NCI-H1417 treated with DMSO at 0.1 percent for 48 hours (cell line): Measurements from ENCODE around the gene CDC14B.

Experiments used
- DNase-seq: peaks from one replicate; lab custom pipeline; 2025; lab: John Stamatoyannopoulos, UW

CDC14B gene

GRCh38 chr9:96502539-96503373, 116.9 kb downstream of the CDC14B start:
- DNase-seq: no peak

- no peak for DNase-seq
Observed at GRCh38 chr9:96501633-96502538, 117.8 kb downstream of the CDC14B start.

- DNase-seq: no peak
Observed at GRCh38 chr9:96500696-96501632, 118.7 kb downstream of the CDC14B start.

- DNase-seq: no peak
Observed at GRCh38 chr9:96499257-96499656, 120.4 kb downstream of the CDC14B start.

- DNase-seq: no peak
Observed at GRCh38 chr9:96498796-96499195, 120.8 kb downstream of the CDC14B start.

GRCh38 chr9:96497117-96497399, 122.6 kb downstream of the CDC14B start:
- DNase-seq: no peak

- DNase-seq: no peak
Observed at GRCh38 chr9:96496368-96497116, 123.1 kb downstream of the CDC14B start.

- DNase-seq: no peak
Observed at GRCh38 chr9:96495341-96495740, 124.3 kb downstream of the CDC14B start.

- DNase-seq: no peak
Observed at GRCh38 chr9:96494215-96494800, 125.3 kb downstream of the CDC14B start.

- DNase-seq: no peak
Observed at GRCh38 chr9:96493757-96494156, 125.9 kb downstream of the CDC14B start.

- no peak for DNase-seq
Observed at GRCh38 chr9:96492993-96493531, 126.6 kb downstream of the CDC14B start.

GRCh38 chr9:96491880-96492525, 127.6 kb downstream of the CDC14B start:
- no peak for DNase-seq

- DNase-seq: no peak
Observed at GRCh38 chr9:96491079-96491879, 128.4 kb downstream of the CDC14B start.

- no peak for DNase-seq
Observed at GRCh38 chr9:96490534-96491078, 129.0 kb downstream of the CDC14B start.

- DNase-seq: no peak
Observed at GRCh38 chr9:96489482-96489979, 130.1 kb downstream of the CDC14B start.

GRCh38 chr9:96487949-96488348, 131.7 kb downstream of the CDC14B start:
- no peak for DNase-seq

- DNase-seq: no peak
Observed at GRCh38 chr9:96487029-96487396, 132.6 kb downstream of the CDC14B start.

- no peak for DNase-seq
Observed at GRCh38 chr9:96486386-96487028, 133.1 kb downstream of the CDC14B start.
